ENCODE data around the gene BBIP1. TPM values are rescaled to one million over a fixed set of nuclear protein-coding genes. Genes with fewer than 3 reads are reported as not detected.

BBIP1 gene
- total RNA-seq, 3 donors from 2014 or later = 20.0 to 35.0 (median 23.6) TPM

- TF ChIP-seq POLR2A (IDR thresholded peaks at IDR 0.05) (no peak), POLR2AphosphoS5 (IDR thresholded peaks at IDR 0.05) (no peak)
- TF ChIP-seq, protein P1, sequence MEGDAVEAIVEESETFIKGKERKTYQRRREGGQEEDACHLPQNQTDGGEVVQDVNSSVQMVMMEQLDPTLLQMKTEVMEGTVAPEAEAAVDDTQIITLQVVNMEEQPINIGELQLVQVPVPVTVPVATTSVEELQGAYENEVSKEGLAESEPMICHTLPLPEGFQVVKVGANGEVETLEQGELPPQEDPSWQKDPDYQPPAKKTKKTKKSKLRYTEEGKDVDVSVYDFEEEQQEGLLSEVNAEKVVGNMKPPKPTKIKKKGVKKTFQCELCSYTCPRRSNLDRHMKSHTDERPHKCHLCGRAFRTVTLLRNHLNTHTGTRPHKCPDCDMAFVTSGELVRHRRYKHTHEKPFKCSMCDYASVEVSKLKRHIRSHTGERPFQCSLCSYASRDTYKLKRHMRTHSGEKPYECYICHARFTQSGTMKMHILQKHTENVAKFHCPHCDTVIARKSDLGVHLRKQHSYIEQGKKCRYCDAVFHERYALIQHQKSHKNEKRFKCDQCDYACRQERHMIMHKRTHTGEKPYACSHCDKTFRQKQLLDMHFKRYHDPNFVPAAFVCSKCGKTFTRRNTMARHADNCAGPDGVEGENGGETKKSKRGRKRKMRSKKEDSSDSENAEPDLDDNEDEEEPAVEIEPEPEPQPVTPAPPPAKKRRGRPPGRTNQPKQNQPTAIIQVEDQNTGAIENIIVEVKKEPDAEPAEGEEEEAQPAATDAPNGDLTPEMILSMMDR (IDR thresholded peaks at IDR 0.05) = no peak
- no peaks in the 10 kb centered on the region for H3K9me3 ChIP-seq
- H3K27me3 ChIP-seq = no peaks in the 10 kb centered on the region
- H3K36me3 ChIP-seq = no peaks in the 10 kb centered on the region
- H3K27ac ChIP-seq = no peak overlapping the region
- no peaks in the 10 kb centered on the region for H3K4me1 ChIP-seq
- no peak overlapping the region for H3K4me3 ChIP-seq
- DNase-seq (ENCODE audit: low spot score in 2 of 2) = no peak
- intact Hi-C loops (cut with DNase I; ENCODE audit: low total_unique reads) = no loop called here
Measured at GRCh38 chr10:110939419-110939818, 20.4 kb upstream of the BBIP1 start.

DNA sequence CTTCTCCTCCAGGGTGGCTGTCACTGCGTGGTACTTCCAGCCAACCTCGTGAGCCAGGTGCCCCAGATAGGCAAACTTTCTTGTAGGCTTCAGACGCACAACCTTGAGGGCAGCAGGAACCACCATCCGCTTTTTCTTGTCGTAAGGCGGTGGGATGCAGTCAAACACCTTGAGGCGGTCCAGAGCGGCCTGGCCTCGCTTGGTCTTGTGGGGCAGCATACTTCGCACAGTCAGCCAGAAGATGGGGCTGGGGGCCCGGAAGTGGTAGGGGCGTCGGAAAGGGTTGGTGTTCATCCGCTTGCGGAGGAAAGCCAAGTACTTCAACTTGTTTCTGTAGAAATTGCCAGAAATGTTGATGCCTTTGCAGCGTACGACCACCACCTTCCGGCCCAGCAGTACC, 17.8 kb upstream of the BBIP1 start:
- H3K4me1 ChIP-seq = no peaks in the 10 kb centered on the region
- TF ChIP-seq, protein P1 (IDR thresholded peaks at IDR 0.05) = no peak

GRCh38 chr10:110932505-110933180, 13.7 kb upstream of the BBIP1 start:
- Histone ChIP-seq H3K27me3 (no peaks in the 10 kb centered on the region), H3K9me3 (no peaks in the 10 kb centered on the region), H3K4me1 (no peaks in the 10 kb centered on the region), H3K27ac (peak overlapping the region in 1 of 2 donors; percentile 45), H3K4me3 (no peak overlapping the region), H3K36me3 (no peaks in the 10 kb centered on the region)
- TF ChIP-seq POLR2A (IDR thresholded peaks at IDR 0.05) (no peak), POLR2AphosphoS5 (IDR thresholded peaks at IDR 0.05) (no peak)
- TF ChIP-seq, protein P1 (IDR thresholded peaks at IDR 0.05) = no peak
- intact Hi-C loops (cut with DNase I; ENCODE audit: low total_unique reads) = no loop called here
- no peak for DNase-seq (ENCODE audit: low spot score in 2 of 2)

More for the DNA sequence above, 17.8 kb upstream of the BBIP1 start:
- Histone ChIP-seq H3K9me3 (no peaks in the 10 kb centered on the region), H3K27ac (no peak overlapping the region), H3K27me3 (no peaks in the 10 kb centered on the region), H3K4me3 (no peak overlapping the region), H3K36me3 (no peaks in the 10 kb centered on the region)
- intact Hi-C loops (cut with DNase I; ENCODE audit: low total_unique reads) = no loop called here
- DNase-seq (ENCODE audit: low spot score in 2 of 2) = no peak

GRCh38 chr10:110931769-110932381, 12.9 kb upstream of the BBIP1 start:
- Histone ChIP-seq H3K27ac (no peak overlapping the region), H3K36me3 (no peaks in the 10 kb centered on the region), H3K27me3 (no peaks in the 10 kb centered on the region), H3K9me3 (no peaks in the 10 kb centered on the region), H3K4me1 (no peaks in the 10 kb centered on the region), H3K4me3 (no peak overlapping the region)
- TF ChIP-seq, protein P1 (IDR thresholded peaks at IDR 0.05) = no peak
- no peak for TF ChIP-seq POLR2AphosphoS5 (IDR thresholded peaks at IDR 0.05)
- TF ChIP-seq POLR2A (IDR thresholded peaks at IDR 0.05) = no peak
- intact Hi-C loops (cut with DNase I; ENCODE audit: low total_unique reads) = no loop called here
- no peak for DNase-seq (ENCODE audit: low spot score in 2 of 2)

DNA sequence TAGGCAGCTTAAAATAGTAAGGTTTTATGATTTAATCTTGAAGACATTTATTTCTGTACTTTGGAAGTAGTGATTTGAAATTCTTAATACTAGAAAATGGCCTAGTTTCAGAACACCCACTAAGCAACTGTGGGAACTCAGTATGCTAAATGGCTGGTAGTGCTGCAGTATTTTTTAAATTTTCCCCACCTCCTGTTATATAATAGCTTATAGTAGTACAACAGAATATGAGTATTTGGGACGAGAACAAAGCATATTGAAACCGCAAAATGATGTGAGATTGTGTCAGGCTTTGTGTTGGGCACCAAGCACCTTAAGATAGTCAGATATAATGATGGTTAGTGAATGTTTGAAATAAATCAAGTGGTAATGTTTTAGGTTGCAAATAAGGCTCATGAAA, 8.5 kb upstream of the BBIP1 start:
- Histone ChIP-seq H3K4me1 (no peaks in the 10 kb centered on the region), H3K27me3 (no peaks in the 10 kb centered on the region), H3K27ac (no peak overlapping the region), H3K4me3 (no peak overlapping the region), H3K9me3 (no peaks in the 10 kb centered on the region), H3K36me3 (no peaks in the 10 kb centered on the region)
- DNase-seq (ENCODE audit: low spot score in 2 of 2) = no peak
- intact Hi-C loops (cut with DNase I; ENCODE audit: low total_unique reads) = no loop called here
- TF ChIP-seq POLR2A (IDR thresholded peaks at IDR 0.05) = no peak
- no peak for TF ChIP-seq POLR2AphosphoS5 (IDR thresholded peaks at IDR 0.05)
- TF ChIP-seq, protein P1 (IDR thresholded peaks at IDR 0.05) = no peak
